HPDE6-E6E7 (cell line): ENCODE data around the gene SNAI1.
"Not testable (repeated sequence)": the region's sequence is repeated elsewhere in the genome, so short reads cannot be mapped to it uniquely, and the experiment has no call there.

Experiments
- DNase-seq: peaks from one replicate; pipeline ENCODE4 v3.0.0; 2011; ENCODE audit warnings: missing footprints; ENCODE audit errors: extremely low spot score

The SNAI1 gene

GRCh38 chr20:49987015-49987867 lies 4.5 kb downstream of the SNAI1 start:
- no peak for DNase-seq

- no peak for DNase-seq
Measured at GRCh38 chr20:49987868-49988690, 5.3 kb downstream of the SNAI1 start.

GRCh38 chr20:49989234-49990065 lies 6.7 kb downstream of the SNAI1 start:
- DNase-seq = no peak

- DNase-seq = no peak
Measured at GRCh38 chr20:49990271-49990720, 7.5 kb downstream of the SNAI1 start.

GRCh38 chr20:49993301-49993751 lies 10.5 kb downstream of the SNAI1 start:
- no peak for DNase-seq

- DNase-seq = no peak
Measured at GRCh38 chr20:49995586-49995985, 12.8 kb downstream of the SNAI1 start.

GRCh38 chr20:49998478-49999188 lies 15.9 kb downstream of the SNAI1 start:
- not testable (repeated sequence) for DNase-seq

GRCh38 chr20:49999329-49999728 lies 16.5 kb downstream of the SNAI1 start:
- no peak for DNase-seq

GRCh38 chr20:50000548-50001222 lies 17.9 kb downstream of the SNAI1 start:
- not testable (repeated sequence) for DNase-seq

- no peak for DNase-seq
Measured at GRCh38 chr20:50001784-50002311, 19.1 kb downstream of the SNAI1 start.

GRCh38 chr20:50003253-50003656 lies 20.5 kb downstream of the SNAI1 start:
- peak; percentile 80 for DNase-seq

- no peak for DNase-seq
Measured at GRCh38 chr20:50004229-50004628, 21.4 kb downstream of the SNAI1 start.

- DNase-seq = no peak
Measured at GRCh38 chr20:50005471-50005981, 22.7 kb downstream of the SNAI1 start.

GRCh38 chr20:50007369-50007768 lies 24.6 kb downstream of the SNAI1 start:
- no peak for DNase-seq

- DNase-seq = no peak
Measured at GRCh38 chr20:50008007-50008406, 25.2 kb downstream of the SNAI1 start.

- no peak for DNase-seq
Measured at GRCh38 chr20:50009521-50010454, 27.0 kb downstream of the SNAI1 start.

- DNase-seq = not testable (repeated sequence)
Measured at GRCh38 chr20:50011597-50011996, 28.8 kb downstream of the SNAI1 start.

GRCh38 chr20:50012282-50013263 lies 29.8 kb downstream of the SNAI1 start:
- no peak for DNase-seq
